Measurements from ENCODE around the gene RAVER2.

GRCh38 chr1:64811131-64811530 lies 66.3 kb downstream of the RAVER2 start:
- no peak for TF ChIP-seq CTCF (IDR thresholded peaks at IDR 0.05; ENCODE audit: insufficient read depth, low read length)
- no peak for TF ChIP-seq POLR2AphosphoS5 (IDR thresholded peaks at IDR 0.05; ENCODE audit: low read depth)
- TF ChIP-seq REST (IDR thresholded peaks at IDR 0.05; ENCODE audit: insufficient replicate concordance, low read depth) = no peak

Data from HL-60 (cell line).